Fibroblast of mammary gland (primary cell): ENCODE data around the gene ATG4A.

Source experiments
- DNase-seq: peaks from one replicate; pipeline ENCODE4 v3.0.0-alpha.2; 2010; ENCODE audit warnings: low read depth
- H3K4me3 ChIP-seq: 2 replicates; pipeline ENCODE4 v1.5.1; 2011; ENCODE audit warnings: low read depth, mild to moderate bottlenecking, low read length, moderate library complexity; ENCODE audit not compliant: control insufficient read depth
- CTCF ChIP-seq: conservative IDR thresholded peaks from 2 replicates; pipeline ENCODE4 v1.5.1; 2011; ENCODE audit warnings: low read depth, low read length, inconsistent platforms; ENCODE audit not compliant: control insufficient read depth, insufficient read depth

Gene ATG4A

GRCh38 chrX:108160309-108160708, 68.7 kb downstream of the ATG4A start:
- DNase-seq = no peak
- TF ChIP-seq CTCF = no peak
- no peak overlapping the region for H3K4me3 ChIP-seq

DNA sequence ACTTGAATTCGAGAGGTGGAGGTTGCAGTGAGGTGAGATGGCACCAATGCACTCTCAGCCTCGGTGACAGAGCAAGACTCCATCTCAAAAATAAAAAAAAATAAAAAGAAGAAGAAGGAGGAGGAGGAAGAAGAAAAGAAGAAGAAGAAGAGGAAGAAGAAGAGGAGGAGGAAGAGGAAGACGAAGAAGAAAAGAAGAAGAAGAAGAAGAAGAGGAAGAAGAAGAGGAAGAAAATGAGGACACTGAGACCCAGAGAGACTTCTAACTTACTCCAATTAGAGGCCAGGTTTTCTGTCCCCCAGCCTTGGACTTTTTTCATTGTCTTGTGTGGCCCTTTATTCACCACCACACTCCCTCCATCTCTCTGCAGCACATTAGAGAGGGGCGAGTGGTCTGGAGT, 70.7 kb downstream of the ATG4A start:
- DNase-seq = no peak
- no peak for TF ChIP-seq CTCF
- H3K4me3 ChIP-seq = no peak overlapping the region

DNA sequence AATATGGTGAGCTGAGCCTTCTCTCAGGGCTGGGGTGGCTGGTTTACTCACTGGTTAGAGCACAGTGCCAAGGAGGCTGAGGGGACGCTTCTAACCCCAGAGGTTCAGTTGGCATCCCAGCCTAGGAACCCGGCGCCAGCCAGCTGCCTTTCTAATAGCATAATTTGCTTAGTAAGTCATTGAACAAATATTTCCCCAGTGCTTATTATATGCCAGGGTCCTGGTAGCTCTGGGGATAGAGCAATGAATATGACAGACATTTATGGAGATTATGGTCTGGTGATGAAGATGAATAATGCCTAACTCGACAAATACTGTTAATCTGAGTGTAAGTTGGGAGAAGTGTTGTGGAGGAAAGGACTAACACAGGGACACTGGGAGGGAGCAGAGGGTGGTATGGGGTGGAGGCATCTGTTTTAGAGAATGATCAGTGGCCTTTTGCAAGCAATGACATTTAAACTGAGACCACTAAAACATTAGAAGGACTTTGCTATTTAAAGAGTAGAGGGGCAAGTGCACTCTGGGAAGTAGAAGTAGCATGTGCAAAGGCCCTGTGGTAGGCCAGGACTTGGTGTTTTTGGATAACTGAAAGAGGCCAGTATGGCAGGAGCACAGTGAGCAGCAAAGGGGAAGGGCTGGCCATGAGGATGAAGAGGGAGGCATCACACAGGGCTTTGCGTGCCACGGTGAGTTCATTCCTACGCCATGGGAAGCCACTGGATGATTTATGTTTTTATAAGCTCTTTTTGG, 71.9 kb downstream of the ATG4A start:
- DNase-seq = no peak
- H3K4me3 ChIP-seq = no peak overlapping the region
- TF ChIP-seq CTCF = no peak

DNA sequence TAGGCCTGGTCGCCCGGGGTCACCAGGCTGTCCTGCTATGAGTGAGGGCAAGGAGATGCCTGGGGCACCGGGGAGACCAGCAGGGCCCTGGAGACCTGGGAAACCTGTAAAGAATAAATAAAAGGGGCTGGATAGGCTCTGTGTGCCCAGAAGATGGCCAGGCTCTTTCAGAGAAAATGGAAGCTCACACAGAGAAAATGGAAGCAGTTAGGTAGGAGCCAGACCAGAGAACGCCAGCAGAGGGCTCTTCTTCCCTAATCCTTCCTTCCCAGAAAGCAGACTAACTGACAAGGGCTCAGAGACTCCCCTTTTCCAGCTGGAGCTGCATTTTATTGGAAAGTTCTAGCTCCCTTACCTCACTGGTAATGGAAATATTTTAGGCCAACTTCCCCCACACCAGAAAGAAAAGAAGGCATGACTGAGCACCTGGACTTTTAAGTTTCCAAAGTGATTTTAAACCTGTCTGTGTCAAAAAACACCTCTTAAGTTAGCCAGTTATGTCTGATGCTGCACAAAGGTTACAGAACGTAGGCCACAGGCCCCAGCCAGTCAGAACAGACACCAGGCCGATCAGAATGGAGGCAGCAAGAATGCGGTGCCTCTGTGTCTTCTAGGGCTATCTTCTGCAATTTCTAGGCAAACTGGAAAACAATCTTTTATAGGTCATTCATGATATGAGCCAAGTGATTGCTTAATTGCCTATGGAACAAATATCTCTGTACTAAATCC, 74.0 kb downstream of the ATG4A start:
- no peak overlapping the region for H3K4me3 ChIP-seq
- DNase-seq = peak; percentile 68
- peak; percentile 72 for TF ChIP-seq CTCF

DNA sequence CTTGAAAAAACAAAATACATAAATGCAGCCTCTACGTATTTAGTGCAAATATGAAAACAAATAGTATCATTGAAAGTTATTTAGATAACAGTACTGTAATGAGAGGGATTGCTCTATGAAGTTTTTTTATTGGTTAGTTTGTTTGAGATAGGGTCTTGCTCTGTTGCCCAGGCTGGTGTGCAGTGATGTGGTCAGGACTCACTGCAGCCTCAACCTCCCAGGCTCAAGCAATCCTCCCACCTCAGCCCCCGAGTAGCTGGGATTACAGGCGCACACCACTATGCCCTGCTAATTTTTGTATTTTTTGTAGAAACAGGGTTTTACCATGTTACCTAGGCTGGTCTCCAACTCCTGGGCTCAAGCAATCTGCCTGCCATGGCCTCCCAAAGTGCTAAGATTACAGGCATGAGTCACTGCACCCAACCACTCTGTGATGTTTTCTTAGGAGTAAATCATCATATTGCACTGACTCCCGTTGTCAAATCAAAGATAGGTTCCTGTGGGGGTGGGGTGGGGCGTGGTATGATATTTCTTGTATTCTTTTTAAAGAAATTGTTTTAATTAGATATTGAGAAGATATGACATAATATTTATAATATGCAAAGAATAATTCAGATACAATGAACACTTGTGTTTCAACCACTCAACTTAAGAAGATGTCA, 75.8 kb downstream of the ATG4A start:
- DNase-seq = peak; percentile 72
- TF ChIP-seq CTCF = no peak
- no peak overlapping the region for H3K4me3 ChIP-seq

GRCh38 chrX:108168961-108169740, 77.6 kb downstream of the ATG4A start:
- no peak for DNase-seq

More at GRCh38 chrX:108168961-108169740, 77.6 kb downstream of the ATG4A start:
- no peak overlapping the region for H3K4me3 ChIP-seq
- TF ChIP-seq CTCF = no peak
